ENCODE results near the gene GPSM1.

- TF ChIP-seq CTCF (IDR thresholded peaks at IDR 0.05): no peak
- TF ChIP-seq POLR2A (IDR thresholded peaks at IDR 0.05): no peak
- TF ChIP-seq POLR2AphosphoS5 (IDR thresholded peaks at IDR 0.05): no peak
Measured at GRCh38 chr9:136287960-136288753, 39.2 kb upstream of the GPSM1 start.
